ENCODE measurements around the gene LIFR.
"Not testable (repeated sequence)": the region's sequence is repeated elsewhere in the genome, so short reads cannot be mapped to it uniquely, and the experiment has no call there.

DNA sequence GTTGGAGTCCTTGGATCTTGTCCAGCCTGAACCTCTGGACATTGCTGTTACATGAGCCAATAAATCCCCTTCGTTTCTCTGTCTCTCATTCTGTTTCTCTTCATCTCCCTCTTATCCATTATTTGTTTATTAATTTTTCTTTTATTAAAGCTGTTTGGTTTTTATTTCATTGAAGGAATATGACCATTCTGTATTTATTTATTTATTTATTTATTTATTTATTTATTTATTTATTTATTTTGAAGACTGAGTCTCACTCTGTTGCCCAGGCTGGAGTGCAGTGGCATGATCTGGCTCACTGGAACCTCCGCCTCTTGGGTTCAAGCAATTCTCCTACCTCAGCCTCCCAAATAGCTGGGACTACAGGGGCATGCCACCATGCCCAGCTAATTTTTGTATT, 10.9 kb upstream of the LIFR start:
- not testable (repeated sequence) for TF ChIP-seq PHF8 (IDR thresholded peaks at IDR 0.05; ENCODE audit: borderline replicate concordance, low read depth); CEBPB (IDR thresholded peaks at IDR 0.05); BHLHE40 (IDR thresholded peaks at IDR 0.05; ENCODE audit: low read depth, low read length)
- TF ChIP-seq, protein P1, sequence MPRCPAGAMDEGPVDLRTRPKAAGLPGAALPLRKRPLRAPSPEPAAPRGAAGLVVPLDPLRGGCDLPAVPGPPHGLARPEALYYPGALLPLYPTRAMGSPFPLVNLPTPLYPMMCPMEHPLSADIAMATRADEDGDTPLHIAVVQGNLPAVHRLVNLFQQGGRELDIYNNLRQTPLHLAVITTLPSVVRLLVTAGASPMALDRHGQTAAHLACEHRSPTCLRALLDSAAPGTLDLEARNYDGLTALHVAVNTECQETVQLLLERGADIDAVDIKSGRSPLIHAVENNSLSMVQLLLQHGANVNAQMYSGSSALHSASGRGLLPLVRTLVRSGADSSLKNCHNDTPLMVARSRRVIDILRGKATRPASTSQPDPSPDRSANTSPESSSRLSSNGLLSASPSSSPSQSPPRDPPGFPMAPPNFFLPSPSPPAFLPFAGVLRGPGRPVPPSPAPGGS (IDR thresholded peaks at IDR 0.05): not testable (repeated sequence)

Measured in A549 (cell line).